GDM1 (cell line): Measurements from ENCODE around the gene AFP.

Source experiments
- DNase-seq: peaks from one replicate; lab custom pipeline; 2025; lab: John Stamatoyannopoulos, UW

AFP gene

DNA sequence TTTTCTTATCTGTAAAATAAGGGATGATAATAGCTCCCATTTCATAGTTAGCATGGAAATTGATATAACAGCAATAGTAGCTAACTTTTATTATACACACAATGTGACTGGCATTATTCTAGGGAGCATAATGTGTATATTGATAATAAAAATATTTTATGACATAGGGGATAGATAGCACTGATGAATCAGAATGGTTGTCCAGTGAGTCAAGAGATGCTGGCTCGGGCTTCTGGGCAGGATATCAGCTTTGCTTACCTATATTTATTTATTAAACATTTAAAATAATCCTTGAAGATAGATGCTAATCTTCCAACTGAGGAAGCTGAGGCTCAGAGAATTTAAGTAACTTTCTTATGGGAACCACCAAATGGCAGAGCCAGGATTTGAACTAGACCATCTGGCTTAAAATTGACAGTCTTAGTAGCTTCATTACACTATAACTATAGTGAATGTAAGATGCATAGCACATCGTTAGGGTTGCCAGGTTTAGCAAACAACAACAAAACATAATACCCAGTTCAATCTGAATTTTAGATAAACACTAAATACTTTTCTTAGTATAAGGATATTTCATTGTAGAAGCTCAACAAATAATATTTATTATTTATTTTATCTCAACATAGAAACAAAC is 2.7 kb downstream of the AFP start:
- no peak for DNase-seq

DNA sequence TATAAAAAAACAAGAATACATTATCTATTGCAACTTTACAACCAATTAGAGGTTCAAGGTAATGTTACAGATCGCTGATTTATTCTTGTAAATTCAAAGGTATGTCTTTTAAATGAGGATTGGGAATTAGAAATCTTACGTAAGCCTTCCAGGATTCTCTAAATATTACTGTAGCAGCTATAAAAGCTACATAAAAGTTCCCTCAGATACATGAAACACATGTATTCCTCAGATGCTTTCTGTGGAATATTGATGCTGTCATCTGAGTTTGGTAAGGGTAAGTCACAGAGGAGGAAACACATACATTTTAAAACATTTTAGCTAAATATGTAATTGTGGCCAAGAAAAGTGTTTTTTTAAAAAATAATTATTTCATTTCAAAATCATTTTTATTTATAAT is 3.4 kb downstream of the AFP start:
- DNase-seq = no peak

DNA sequence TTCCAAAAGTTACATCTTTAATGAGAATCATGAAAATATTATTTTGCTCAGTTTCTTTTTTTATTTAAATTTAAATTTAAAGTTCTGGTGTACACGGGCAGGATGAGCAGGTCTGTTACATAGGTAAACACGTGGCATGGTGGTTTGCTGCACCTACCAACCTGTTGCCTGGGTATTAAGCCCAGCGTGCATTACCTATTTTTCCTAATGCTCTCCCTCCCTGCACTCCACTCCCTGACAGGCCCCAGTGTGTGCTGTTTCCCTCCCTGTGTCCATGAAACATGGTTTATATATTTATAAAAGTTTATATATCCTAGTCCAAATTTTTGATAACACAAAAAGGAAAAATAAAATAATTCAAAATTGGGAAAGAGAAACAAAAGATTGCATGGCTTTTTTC is 4.0 kb downstream of the AFP start:
- DNase-seq = no peak

DNA sequence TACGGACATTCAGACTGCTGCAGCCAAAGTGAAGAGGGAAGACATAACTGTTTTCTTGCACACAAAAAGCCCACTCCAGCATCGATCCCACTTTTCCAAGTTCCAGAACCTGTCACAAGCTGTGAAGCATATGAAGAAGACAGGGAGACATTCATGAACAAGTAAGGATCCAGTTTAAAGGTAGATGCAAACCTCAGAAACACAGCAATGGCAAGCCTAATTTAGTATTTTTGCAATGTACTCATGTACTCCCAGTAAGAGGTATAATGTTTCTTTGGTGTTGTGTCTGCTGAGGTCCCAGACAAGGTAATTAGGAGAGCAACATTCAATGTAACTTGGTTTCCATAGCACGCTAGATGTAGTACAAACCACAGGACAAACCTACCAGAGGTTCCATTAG is 4.6 kb downstream of the AFP start:
- DNase-seq = no peak

DNA sequence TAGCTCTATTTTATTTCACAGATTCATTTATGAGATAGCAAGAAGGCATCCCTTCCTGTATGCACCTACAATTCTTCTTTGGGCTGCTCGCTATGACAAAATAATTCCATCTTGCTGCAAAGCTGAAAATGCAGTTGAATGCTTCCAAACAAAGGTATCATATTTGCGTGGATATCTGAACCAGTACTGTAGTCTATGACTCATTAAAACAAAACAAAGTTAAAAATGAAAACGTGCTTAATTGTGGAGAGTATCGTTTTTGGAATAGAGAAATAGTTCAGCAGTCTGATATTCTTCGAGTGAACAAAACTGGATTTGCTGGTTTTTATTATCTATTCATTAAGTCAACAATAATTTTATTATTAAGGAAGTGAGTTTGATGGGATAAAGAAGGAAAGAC is 6.3 kb downstream of the AFP start:
- no peak for DNase-seq

DNA sequence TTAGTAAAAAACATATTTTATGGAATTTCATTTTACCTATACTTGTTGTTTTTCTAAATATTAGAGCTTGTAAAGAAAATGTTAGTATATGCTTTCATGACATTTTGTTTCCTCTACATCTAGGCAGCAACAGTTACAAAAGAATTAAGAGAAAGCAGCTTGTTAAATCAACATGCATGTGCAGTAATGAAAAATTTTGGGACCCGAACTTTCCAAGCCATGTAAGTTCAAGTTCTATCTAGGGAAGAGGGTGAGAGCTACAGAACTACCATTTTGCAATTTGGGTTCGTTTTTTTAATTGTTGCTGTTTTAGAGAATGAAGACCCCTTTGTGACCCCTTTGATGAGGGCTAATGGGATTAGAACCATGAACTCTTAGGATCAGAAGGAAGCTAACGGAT is 7.2 kb downstream of the AFP start:
- DNase-seq = no peak

DNA sequence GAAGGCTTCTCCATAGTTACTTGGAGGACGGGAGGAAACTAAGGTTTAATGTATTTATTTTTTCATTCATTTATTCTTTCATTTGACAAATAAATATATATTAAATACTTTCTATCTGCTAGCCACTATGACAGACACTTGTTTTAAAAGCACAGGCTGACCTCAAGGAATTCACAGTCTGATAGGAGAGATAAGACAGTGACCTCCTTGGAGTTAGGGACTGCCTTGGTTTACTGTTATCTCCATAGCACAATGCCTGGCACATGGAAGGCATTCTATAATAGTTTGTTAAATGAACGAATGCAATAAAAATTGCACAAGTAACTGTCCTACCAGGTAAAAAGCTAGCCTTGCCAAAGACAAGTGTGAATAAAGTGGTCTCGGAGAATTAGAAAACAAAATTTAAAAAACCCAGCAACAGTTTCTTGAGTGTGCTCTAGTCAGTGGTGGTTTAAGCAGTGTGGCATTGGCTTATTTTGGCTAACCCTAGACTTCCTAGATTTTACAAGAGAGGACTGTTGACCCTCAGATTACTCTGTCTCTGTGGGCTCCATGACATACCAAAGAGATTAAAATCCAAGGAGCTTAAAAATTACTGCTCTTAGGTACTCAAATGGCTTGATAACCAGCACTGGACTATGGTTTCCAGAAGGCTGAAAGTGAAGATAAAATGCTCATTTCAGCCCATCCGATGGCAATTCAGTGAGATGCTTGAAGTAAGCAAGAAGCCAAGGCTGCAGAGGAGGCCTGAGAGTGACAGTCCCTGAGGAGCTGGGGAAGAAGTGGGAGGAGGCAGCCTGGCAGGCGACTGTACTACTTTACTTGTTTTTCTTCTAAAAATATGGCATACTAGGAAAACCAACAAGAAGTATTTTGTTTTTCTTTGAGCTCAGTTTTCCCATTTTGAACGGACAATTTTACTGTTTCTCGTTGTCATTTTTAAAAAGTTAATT is 9.6 kb downstream of the AFP start:
- no peak for DNase-seq

DNA sequence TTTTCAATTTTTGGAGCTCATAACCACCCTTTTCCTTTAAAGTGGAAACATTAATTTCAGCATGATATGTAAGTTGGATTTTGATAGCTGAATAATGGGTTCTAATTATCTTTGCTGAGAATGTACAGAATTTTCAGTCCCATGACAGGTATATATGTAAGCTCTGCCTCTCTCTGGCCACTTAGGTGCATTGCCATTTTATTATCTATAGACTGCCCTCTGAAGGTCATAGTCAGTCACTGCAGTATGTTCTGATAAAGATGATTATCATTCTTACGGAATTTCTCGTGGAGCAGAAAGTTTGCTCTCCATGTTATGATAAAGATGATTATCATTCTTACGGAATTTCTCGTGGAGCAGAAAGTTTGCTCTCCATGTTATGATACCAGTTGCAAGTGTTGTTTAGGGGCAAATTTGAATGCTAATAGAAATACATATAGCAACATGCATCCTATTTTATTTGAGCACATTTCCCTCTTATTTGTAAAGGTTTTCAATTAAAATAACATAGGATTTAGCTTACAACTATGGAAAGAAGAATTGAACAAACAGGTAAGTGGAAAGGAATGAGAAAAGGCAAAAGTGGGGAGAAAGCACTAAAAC is 10.4 kb downstream of the AFP start:
- DNase-seq = no peak

DNA sequence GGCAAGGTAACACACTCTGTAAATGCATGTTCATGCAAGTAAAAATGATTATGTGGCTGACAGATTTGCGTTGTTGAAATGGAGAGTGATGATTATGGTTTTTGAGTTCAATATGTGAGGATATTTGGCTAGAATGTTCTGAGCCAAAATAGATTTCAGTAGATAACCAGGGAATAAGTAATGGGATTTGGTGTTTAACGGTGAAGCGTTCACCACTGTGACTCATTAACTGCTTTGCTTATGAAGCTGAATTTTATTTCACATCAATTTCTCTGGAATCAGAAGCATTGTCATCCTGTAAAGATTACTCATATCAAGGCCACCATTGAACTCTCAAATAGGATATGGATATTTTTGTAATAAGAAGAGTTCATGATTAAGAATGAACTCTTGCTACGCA is 11.7 kb downstream of the AFP start:
- DNase-seq = no peak

DNA sequence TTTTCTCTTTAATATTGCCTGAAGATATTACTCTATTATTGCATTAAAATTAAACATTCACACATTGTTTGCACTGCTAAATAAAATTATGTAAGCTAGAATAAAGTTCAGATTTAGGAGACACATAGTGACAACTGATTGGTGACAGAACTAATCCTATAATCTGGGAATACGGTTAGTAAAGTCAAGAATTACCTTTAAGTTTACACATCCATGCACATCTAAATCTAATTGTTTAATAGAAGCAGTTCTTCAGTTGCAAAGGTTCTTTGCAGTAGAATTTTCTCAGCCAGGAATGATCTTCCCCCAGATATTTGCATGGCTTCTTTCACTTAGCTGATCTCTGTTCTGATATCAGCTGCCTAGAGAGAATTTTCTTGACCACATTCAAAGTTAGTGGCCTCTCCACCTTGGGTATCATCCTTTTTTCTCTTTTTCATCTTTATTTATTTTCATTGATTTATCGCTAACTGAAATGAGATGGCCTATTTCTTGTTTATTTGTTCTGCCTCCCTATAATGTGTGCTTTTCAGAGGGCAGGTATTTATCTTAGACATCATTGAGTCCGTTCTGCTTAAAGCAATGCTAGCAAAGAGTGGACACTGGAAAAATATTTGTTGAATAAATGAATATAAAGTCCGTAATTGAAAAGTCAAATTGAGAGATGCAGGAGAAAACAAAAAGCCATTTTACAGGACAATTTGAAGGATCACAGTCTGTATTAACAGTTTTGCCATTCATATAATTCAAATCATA is 12.6 kb downstream of the AFP start:
- DNase-seq = no peak

DNA sequence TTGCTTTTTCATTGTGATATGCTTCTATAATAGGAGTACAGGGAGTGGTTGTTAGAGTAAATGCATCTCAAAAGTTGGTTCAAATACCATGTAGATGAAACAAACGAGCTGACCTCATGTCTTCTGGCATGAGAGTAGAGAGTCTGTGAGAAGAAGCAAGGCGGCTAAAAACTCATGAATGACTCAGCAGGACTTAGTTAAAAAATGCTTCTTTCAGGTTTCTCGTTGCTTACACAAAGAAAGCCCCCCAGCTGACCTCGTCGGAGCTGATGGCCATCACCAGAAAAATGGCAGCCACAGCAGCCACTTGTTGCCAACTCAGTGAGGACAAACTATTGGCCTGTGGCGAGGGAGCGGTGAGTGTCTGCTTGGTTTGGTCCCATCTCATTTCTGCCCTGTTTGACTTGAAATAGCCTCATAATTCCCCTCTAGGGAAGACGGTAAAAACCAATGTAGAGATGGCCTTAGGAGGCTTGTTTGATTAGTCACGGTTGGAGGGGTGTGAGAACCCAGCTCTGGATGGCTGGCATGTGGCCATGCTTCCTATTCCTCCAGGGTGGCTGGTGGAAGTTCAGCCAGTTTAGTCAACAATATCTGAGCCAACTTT is 14.5 kb downstream of the AFP start:
- DNase-seq = no peak

DNA sequence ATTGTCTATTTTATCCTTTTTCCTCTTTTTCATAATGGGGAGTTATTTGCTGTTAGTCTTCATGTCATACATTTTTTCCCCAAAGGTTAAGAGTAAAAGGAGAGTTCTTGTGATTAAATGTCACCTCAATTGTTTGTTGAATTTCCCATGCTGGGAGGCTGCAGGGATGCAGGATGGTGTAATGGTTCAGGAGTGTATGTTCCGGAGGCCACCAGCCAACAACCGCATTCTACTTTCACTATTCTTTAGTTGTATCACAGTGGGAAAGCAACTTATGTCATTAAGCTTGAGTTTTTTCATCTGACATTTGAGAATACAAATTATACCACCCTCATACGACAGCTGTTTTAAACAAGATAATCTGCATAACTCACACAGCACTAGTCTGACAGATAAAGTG is 15.4 kb downstream of the AFP start:
- DNase-seq = no peak

DNA sequence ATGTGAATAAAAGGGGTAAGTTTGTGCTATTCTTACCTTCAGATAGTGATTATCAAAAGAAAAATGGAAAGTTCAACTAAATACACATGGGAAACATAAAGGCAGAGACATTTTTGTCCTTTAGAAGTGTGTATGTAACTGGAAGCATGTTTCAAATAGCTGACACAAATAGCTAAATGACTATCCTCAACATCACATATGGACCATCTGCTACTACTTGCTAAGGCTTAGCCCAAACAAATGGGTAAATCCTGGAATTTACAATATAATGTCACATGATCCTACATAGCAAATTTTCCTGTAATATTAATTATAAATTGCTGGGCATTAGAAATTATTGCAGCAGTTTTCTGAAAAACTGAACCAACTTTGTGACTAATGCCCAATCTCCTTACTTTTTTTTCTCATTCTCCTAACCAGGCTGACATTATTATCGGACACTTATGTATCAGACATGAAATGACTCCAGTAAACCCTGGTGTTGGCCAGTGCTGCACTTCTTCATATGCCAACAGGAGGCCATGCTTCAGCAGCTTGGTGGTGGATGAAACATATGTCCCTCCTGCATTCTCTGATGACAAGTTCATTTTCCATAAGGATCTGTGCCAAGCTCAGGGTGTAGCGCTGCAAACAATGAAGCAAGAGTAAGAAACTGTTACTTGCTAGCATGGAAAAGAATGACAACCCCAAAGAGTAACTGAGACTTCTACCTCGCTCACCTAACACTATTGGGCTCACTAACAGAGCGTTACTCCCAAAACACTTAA is 16.1 kb downstream of the AFP start:
- DNase-seq = no peak

DNA sequence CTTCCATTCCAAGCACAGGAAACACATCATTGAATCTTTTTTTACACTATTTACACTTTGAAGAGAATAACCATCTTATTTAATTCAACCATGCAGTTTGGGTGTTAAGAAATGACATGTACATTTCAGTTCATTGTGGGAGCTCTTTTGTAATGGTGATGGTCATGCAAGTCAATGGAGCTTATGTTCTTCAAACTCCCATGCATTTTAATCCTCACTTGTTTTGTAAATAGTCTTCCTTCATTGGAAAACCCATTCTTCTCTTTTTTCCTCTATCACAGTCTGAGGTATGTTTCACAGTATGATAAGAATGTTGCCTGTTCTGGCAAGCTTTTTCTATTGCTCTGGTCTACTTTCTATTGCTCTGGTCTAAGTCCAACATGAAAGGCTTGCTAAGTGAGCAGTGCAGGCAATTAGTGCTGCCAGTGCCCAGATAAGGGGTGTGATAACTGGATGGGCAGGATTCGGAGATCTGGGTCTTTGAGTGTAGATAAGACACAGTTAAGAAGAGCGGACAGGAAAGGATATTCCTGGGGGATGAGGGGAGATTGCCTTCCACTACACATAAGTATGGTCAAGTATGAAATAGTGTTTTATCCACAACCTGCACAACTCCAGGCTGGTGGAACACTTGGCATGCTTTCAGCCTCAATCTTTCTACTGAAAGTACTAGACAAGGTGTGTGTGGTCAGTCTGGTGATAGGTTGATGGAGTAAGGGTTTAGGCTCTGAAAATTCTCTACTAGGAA is 17.1 kb downstream of the AFP start:
- DNase-seq = no peak

DNA sequence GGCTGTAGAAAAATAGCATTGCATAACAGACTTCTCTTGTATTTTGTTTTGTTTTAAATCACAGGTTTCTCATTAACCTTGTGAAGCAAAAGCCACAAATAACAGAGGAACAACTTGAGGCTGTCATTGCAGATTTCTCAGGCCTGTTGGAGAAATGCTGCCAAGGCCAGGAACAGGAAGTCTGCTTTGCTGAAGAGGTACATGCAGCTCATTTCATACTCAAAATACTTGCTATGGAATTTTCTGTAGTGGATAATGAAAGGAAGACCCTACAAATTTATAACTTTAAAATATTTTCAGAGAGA is 17.6 kb downstream of the AFP start:
- no peak for DNase-seq

DNA sequence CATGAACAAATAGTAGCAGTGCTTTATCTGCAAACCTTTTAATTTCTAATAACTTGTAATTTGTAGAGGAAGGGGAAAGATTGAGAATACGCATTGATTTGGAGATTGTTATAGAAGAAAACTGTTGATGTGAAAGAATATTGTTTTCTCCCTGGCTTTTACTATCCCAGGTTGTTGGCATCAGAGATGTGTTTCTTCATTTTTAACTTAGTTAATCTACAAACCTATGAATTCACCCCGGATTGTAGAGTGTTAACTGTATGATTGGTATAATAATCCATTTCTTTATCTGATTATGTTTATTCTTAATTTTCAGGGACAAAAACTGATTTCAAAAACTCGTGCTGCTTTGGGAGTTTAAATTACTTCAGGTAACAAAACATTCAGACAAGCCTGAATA is 18.9 kb downstream of the AFP start:
- no peak for DNase-seq

DNA sequence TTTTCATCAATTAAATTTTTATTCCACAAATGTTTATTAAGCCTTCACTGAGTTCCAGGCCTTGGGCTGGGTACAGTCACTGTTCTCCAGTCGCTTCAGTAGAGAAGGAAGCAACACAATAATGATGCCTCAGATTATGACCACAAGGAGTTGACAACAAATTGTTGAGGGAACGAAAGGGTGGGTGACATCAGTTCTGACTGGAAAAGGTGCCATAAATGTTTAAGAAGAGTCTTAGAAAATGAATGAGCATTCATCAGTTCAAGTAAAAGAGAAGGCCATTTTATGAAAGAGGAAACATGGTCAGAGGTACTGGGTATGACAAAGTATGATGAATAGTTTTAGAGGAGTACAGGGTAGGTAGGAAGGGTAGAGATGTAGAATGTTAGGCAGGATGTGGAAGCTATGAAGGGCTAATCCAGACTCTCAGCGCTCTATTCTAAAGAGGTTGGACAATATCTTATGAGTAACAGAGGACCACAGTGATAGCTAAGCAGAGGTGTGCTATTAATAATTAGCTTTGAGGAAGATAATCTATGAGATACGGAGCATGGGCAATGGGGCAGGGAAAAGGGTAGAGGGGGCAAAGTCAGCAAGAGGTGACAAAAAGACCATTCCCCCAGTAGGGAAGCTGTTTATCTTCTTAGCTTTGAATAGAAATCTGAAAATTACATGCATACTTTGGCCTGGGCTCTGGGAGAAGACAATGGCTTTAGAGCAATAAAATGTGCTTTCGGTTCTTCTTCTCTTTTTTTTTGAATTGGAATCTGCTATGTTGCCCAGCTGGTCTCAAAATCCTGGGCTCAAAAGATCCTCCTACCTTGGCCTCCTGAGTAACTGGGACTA is 20.4 kb downstream of the AFP start:
- no peak for DNase-seq

DNA sequence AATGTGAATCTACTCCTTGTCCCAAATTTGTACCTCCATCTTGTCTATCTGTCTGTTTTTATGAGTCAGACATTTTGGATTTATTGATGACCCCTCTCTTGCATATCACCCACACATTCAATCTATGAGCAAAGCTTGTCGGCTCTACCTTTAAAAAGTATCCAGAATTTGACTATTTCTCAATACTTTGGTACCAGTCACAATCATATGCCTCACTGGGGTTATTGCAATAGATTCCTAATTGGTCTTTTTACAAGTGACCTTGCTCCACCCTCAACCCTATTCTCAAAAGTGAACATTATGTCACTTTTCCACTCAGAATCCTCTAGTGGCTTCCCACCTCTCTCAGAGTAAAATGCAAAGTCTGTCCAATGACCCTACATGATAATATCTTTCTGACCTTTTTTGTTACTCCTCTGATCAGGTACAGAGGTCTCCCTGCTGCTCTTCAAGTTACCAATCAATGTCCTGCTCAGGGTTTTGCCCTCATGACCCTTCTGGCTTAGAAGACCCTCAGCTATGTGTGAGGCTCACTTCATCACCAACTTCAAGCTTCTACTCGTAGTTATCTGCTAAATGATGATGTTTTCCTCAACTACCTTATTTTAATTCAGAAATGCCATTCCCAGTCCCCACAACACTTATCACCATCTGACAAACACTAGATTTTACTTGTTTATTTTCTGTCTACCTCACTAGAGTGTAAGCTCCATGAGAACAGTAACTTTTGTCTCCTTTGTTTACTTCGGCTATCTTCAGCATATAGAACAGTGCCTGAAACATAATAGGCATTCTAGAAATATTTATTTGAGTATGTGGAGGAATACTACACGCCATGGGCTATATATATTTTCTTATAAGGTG is 22.4 kb downstream of the AFP start:
- no peak for DNase-seq

DNA sequence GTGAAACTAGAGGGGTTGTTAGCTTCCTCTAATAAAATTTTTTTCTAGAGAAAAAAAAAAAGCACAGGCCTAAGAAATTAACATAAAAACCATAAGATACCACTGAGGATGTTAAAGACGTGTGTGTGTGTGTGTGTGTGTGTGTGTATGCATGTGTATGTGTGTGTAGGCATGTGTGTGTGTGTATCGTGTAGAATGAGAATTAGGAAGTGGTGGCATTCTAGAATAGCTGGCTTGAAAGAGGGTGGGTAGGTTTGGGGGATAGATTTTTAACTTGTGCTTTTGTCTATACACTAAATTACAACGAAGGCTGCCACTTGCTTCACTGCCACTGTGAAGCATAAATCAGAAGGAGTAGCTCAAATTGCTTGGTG is 23.0 kb downstream of the AFP start:
- no peak for DNase-seq
